Stimulated activated CD4-positive, alpha-beta T cell treated with anti-CD3 and anti-CD28 coated beads, Interleukin-15, amount 100 ng/mL, for 24 hours (primary cell): ENCODE data around the gene WRNIP1.
A peak's percentile ranks its signal among the peaks of the same experiment; 100 is the strongest.

Experiments
- DNase-seq: peaks from one replicate; pipeline ENCODE4 v3.0.0-alpha.2; 2020

WRNIP1 gene

DNA sequence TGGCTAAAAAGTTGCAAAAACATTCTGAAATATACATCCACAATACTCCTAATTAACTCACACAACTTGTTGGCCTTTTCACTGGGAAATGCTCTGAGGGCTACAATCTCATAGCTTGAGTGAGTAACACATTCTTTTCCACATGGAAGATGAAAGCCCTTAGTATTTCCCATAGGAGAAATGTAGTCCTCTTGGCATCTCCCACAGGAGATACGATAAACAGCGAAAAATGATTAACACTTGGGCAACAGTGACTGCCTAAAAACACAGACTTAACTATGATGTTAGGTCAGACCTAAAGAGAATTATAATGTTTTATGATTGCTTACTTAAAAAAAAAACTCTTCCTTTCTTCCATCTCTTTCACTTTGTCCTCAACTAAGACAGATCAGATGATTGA is 23.4 kb upstream of the WRNIP1 start:
- DNase-seq: no peak

DNA sequence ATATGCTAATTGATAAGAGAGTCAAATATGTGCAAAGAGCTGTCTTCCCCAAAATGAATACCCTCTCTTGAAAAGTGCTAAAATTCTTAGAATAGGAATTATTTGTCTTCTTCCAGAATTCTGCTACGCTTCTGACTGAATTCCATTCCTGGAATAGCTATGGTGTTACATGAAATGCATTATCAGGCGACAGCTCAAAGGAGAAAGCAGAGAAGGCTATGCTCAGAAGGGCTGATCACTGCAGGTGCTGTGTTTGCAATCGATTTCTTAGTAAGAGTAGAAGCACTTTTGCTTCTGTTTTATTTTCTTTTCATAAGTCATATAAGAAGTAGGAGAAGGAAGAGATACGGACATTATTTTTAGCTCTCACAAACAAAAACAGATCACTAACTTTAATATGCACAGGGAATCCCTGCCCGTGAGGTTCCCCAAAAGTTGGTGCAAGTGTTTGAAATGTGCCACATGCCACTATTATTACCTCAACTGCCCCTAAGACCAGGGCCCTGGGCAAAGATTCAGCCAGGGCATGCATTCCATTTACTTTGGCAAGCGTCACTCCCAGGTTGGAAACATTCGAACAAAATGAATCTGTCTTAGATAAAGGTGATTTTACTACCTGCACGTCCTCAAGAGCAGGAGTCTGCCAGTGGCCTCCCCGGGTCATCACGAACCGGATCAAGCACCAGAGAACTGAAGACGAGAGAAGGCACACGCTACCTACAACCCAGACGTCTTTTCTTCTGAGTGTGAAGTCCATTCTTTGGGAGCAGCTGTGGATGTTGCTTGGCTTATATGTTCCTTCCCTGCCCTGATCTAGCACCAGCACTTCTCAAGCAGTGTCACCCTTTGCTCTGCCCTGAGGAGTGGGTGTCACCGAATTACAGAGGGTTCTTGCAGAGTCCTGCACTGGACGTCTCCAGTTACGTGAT is 21.6 kb upstream of the WRNIP1 start:
- DNase-seq: no peak

DNA sequence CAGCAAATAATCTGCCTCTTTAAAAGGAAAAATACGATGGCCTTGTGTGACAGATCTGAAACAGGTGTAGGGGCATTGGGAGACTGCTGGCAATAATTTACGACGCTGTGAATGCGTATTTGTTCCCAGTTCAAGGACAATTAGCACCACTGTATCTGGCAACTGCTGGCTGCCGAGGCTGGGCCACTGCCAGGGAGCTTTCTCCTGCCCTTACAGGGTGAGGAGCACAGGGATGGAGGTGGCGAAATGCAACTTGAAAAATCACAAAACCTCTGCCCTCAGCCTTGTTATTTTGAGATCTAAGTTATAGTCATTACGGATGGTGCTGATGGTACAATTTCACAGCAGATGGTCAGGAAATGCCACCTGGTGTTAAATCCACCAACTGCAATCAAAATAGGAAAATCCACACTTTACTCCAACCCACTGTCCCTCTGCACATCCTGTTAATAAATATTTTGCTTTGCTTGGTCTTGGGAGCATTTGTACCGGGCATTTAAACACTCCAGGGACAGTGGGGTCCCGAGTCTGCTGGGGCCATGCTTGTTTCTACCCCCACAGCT is 20.9 kb upstream of the WRNIP1 start:
- no peak for DNase-seq

DNA sequence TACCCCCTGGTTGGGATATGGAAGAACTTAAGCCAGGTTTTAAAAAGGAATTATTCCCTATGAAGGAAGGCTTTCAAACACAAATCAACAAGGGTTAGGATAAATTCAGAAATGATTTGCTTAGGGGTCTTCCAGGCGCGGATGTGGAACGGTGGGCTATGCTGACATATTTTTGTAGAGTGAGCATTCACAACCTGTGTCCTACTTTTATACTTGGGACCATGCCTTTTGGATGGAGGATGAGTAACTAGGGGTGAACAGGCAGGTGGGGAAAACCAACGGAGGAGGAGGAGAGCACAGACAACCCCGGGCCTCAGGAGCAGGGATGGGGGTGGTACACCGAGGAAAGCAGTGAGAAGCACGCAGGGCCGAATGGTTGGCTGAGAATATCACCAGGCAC is 20.4 kb upstream of the WRNIP1 start:
- DNase-seq: no peak

DNA sequence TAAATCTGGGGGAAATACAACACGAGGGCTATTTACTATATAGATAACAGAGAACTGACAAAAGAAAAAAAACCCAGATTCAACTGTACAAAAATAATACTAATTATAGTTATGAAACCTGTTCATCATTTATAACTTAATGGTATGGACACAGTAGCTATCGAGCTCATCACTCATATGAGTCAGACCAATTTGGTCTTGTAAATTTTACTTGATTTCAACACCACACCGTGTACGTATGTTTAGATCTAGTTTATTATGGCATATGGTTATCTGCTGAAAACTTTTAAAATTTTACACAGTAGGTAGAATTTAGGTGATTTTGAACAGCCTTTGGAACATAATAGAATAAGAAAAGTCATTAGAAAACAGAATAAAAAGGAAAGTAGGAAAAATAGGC is 19.9 kb upstream of the WRNIP1 start:
- DNase-seq: no peak

DNA sequence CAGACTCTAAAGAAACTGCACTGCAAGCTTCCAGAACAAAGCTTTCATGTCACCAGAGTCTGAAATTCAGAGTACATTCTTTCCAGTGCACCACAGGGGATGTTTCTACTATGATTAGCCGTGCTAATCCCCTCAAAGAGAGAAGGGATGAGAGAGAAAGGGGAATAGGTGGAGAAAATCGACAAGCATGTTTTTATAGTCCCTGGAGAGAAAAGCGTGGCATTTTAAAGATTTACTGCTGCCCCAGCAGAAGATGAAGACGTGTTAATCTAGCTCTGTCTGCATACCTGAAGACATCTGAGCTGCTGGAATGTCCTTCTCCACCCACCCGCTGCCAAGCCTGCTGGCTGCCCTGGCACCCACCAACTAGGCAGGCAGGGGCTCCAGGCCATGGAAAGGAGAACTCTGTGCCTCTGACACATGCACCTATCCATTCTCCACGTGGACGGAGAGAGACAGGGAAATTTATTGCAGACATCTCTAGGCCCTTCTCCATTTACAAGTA is 18.6 kb upstream of the WRNIP1 start:
- DNase-seq: no peak

DNA sequence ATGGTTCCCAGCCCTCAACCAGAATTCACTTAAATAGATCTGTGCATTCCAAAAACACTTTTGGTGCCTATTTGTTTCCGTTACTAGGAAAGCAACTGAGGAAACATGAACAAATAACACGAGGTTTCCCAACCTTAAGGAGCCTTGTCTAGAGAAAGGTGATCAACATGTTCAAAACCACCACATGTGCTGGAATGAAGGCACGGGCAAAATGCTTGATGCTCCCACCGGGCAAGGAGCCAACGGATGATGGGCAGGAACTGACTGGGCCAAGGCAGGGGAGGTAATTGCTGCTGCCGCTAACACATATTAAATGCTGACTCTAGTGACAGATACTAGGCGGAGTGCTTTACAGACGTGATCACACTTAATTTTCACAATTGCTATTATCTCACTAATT is 17.0 kb upstream of the WRNIP1 start:
- DNase-seq: no peak

DNA sequence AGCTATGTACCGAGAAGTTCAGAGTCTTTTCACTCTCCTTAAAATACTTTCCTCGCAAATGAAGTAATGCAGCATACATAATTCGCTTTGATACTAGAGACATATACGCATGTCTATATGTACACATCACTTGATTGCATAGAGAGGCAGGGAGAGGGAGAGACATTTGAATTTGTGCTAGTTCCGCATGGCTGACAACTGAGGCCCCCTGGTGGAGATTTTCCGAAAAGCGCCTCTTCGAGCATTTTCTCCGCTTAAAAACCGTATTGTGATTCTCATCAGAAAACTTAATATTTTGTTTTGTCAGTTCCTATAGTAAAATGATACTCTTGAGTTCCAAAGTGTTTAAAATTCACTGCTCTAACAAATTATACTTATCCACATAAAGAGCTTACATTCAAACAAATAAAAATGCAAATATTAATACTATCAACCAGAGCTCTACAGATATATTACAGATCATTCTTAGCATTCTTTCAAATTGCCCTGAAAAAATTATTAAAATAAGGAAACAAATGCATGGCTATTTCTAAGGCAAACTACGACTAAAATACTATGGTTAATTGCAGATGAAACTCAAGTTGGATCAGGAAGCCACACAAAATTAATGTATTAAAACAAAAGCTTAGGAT is 15.1 kb upstream of the WRNIP1 start:
- DNase-seq: peak; percentile 77

DNA sequence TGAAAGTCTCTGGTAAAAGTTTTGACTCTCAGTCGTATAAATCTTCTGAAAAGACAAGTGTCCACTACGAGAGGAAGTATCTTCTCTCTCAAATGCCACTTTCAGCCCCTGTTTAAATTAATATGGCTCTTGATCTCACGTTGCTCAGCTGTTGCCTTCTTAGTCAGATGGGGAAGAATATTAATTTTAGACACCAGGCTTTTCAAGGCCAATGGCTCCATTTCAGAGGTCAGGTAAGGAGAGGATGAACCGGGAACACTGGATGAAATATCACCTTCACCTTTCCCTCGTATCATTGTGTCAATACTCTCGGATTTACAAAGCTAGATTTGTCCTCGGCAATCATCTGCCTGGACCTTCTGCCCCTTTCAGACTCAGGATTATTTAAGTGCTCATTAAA is 14.4 kb upstream of the WRNIP1 start, which contains the start of gene MYLK4:
TSS of gene MYLK4 (minus strand) at position 91 of the 400 bp plus-strand sequence. CDS start 1,628 bp downstream, outside the sequence.
- DNase-seq: no peak

DNA sequence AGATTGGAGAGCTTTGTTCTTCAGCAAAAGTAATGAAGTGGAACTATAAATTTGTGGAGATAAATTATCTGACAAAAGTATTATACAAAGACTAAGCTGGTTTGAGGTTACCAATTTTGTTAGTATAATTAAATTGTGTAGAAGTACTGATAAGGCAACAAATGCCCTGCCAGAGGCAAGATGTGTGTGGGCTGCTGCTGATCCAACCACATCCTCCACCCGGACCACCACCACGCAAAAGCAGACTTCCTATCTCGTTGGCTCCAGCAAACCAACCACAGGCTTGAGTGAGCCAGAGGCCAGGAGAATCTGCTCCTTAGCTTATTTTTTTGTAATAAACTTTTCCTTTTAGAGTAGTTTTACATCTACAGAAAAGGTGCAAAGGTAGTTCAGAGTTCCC is 13.3 kb upstream of the WRNIP1 start:
- no peak for DNase-seq

DNA sequence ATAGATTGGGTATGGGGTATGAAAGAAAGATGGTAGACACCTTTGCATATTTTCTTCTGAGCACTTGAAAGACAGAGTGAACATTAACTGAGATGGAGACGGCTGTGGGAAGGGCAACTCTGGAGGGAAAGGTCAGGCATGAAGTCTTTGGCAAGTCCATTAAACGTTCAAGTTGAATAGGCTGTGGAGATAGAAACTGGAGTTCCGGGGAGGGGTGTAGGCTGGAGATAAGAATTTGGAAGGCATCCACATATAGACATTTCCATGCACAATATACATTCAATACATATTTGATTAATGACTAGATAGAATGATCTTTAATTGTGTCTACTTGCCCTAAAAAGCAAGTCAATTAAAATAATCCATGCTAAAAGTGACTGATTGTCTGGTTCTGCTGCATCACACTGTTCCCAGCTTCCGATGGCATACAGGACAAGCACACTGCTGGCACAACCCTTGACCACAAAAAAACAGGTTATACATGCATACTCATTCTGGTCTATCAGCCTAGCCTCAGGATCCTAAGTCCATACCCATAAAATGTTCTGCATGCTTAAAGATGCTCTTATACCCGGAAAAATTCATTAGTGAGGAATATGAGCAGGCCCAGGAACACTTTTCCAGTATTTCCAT is 12.6 kb upstream of the WRNIP1 start:
- no peak for DNase-seq

DNA sequence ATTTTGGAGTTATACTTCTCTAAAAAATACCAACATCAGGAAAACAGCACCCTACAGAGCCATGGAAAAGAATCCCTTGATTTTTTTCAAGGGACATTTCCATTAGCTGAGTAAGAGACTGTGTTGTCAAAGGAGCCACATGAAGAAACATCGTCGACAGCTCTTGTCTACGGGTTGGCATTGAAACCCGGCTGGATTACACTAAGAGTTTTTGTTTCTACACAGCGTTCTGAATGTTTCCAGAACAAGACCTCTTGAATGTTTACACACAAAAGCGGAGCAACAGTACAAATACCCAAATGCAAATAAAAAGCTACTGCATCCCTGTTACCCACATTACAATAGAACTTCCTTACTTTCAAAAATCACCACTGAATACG is 12.1 kb upstream of the WRNIP1 start:
- no peak for DNase-seq

DNA sequence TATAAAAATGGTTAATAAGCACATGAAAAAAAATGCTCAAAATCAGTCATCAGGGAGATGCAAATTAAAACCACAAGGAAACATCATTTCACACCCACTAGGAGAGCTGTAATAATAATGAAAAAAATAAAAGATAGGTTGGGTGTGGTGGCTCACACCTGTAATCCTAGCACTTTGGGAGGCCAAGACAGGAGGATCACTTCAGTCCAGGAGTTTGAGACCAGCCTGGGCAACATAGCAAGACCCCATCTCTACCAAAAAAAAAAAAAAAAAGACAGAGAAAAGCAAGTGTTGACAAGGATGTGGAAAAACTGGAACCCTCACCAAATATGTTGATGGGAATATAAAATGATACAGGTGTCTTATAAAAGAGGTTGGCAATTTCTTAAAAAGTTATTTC is 11.4 kb upstream of the WRNIP1 start:
- no peak for DNase-seq

DNA sequence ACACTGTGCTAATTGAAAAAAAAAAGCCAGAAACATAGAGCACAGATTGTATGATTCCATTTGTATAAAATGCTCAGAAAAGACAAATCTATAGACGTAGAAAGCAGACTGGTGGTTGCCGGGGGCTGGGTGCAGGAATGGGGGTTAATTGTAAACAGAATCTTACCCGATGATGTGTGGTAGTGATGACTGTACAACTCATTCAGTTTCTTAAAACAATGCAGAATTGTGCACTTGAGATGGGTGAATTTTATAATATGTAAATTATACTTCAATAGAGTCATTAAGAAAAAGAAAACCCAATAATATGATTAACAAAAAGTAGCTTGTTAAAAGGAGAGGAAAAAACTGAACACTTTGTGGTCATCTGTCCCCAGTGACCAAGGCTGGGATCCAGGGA is 10.8 kb upstream of the WRNIP1 start:
- no peak for DNase-seq

DNA sequence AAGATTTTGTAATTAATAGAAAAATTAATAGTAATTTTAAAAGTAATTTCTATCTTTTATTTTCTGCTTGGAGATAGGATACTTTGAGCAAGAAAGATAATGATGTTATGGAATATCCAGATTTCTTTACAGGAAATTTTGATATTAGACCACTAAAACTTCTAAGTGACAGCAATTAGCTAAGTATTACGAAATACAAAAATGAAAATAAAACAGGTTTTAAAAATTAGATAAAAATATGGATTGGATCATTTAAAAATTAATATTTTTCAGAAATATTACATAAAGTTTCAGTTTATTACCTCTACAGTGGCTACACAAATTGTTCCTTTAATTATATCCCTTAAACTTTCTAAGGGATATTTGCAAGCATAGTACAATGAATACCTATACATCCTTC is 10.3 kb upstream of the WRNIP1 start:
- DNase-seq: no peak

DNA sequence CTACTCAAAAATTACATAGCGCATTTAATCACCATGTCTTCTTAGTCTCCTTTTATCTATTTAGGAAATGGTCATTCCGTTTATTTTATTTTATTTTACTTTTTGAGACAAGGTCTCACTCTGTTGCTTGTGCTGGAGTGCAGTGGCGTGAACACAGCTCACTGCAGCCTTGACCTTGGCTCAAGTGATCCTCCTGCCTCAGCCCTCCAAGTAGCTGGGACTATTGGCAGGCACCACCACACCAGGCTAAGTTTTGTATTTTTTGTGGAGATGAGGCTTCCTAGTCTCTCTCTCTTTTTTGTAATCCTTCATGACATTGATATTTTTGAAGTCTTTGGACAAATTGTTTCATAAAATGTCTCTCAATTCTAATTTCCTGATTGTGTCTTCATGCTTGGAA is 9.7 kb upstream of the WRNIP1 start:
- no peak for DNase-seq

DNA sequence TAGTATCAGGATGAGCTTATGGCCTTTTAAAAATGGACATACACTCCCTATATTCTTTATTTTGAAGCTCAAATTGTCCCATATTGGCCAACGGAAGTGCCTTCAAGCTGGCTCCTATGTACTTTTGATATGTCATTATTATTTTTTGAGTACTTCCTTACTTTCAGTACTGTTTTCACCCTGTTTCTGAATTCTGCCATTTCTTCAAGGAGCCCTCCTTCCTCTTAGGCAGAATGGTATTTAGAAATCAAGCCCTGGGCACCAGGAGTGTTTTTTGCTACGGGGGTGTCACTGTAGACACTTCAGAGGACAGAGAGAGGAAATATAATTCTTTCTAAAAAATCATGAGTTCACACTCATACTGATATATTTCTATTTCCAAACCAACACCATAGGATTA is 9.0 kb upstream of the WRNIP1 start:
- DNase-seq: no peak

DNA sequence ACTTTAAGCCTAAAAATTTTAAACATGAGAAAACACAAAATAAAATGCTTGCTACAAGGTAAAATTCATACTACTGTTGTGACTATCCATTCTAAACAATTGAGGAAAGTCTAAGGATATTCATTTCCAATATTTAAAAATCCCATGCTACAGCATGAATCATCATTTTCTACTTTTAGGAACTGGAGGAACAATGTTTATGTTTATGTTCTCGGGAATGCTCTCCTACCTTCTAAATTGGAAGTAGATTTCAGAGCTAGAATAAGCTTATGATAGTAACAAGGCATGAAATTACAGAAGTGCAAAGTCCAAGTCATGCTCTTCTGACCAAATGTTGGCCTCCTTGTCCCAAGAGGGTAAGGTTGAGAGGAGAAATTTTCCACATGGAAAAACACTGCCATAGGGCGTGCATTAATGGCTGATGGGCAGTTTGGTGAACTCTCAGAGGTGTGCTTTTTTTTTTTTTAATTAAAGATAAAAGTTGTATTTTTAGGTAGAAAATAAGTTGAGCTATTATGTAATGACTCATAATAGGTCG is 8.4 kb upstream of the WRNIP1 start:
- no peak for DNase-seq

DNA sequence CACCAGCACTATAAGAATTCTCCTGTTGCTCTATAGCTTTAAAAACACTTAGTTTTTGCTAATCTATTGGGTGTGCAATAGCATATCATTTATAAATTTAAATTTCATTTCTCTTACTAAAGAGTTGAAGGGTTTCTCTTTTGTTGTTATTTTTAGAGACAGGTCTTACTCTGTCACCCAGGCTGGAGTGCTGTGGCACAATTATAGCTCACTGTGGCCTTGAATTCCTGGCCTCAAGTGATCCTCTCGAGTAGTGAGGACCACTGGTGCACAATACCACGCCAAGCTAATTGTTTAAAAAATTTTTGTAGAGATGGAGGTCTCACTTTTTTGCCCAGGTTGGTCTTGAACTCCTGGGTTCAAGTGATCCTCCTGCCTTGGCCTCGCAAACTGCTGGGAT is 6.2 kb upstream of the WRNIP1 start:
- no peak for DNase-seq

DNA sequence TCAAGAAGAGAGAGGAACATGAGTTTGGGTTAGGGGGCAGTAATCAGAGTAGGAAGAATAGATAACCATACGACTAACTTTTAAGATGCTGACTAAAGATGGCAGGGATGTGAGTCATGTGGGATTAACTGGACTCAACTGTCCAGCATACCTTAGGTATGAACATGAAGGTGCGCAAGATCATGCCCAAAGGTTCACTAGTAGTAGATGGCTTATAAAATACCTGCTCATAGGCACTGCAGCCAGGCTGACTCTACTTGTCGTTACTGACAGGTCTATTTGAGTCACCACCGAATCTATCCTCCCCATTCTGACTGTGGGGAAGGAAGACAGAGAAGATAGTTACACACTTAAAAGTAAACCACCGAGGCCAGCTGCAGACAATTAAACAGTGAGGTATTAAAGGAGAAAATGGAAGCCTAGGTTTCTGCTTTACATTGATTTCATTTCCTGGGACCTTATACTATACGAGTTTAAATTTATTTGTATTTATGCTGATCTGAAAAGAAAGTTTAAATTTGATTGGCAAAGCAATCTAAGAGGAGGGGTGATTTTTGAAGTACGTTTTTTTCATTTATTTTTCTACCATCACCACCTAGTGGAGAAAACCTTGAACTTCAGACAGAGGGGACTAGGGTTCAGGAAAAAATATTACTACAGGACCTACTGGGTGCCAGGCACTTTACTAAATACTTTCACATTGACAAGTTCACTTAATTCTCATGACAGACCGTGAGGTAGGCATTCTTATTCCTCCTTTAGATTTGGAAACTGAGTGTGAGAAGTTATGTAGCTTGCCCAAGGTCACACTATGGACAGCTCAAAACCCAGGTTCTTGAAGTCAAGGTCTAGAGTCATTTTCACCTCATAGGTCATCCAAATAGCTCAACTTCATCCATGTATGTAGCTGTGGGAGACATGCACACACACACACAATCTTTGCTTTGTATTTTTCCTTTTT is 4.0 kb upstream of the WRNIP1 start:
- DNase-seq: no peak

DNA sequence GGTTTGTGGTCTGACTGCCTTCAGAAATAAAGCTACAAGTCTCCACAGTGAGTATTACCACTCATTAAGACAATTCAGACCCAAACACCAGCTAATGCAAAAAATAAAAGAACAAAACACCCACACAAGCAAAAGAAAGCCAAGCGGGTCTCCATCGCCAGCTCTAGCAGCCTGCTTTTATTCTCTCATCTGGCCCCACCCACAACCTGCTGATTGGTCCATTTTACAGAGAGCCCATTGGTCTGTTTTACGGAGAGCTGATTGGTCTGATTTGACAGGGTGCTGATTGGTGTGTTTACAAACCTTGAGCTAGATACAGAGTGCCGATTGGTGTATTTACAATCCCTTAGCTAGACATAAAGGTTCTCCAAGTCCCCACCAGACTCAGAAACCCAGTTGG is 2.3 kb upstream of the WRNIP1 start:
- DNase-seq: peak; percentile 23

DNA sequence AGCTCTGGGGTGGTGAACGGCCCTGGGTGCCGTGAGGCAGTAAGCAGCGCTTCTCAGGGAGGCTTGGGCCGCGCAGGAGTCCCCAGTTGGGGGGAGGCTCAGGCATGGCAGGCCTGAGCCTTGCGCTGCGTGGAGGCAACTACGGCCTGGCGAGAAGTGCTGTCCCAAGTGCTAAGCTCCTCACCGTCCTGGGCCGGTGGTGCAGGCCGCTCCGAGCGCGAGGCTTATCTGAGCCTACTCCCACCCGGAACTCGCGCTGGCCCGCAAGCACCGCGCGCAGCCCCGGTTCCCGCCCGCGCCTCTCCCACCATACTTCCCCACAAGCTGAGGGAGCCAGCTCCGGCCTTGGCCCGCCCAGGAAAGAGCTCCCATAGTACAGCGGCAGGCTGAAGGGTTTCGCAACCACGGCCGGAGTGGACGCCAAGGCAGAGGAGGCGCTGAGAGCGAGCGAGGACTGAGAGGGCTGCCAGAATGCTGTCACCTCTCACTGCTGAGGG is 1.8 kb upstream of the WRNIP1 start:
- no peak for DNase-seq
